K562 (cell line): ENCODE results near the gene SFSWAP. TPM values are rescaled to one million over a fixed set of nuclear protein-coding genes. Genes with fewer than 3 reads are reported as not detected.

Source experiments
- L3MBTL2 ChIP-seq: fragments of 450-650 bp; IDR thresholded peaks from 2 replicates; pipeline ENCODE4 v1.6.1; 2016; ENCODE audit warnings: mild to moderate bottlenecking, moderate library complexity
- MBD2 ChIP-seq: sonication (generic); IDR thresholded peaks from 2 replicates; pipeline ENCODE4 v1.6.1; 2016; ENCODE audit warnings: low read depth, borderline replicate concordance
- NFE2 ChIP-seq: IDR thresholded peaks from 2 replicates; pipeline ENCODE4 v1.6.1; 2014; ENCODE audit warnings: antibody characterized with exemption, low read depth
- ZNF263 ChIP-seq: sonication (generic); formaldehyde crosslinking; IDR thresholded peaks from 2 replicates; pipeline ENCODE4 v1.8.0; 2022; ENCODE audit warnings: mild to moderate bottlenecking, missing genetic modification reagents, borderline replicate concordance
- polyA plus RNA-seq, 8 experiments: library from polyadenylated mRNA; depleted of rRNA in 4 of 8; stranded (reverse) in 5 of 8; unstranded in 3 of 8; fragments of >200 nt; fragmentation: Nextera tagmentation in 2 of 8; fragmentation: Illumina TruSeq in 1 of 8; extraction: Ambion mirVana in 2 of 8; extraction: Trizol in 1 of 8; gene quantifications; 2 replicates each; pipeline versions ENCODE4 v1.2.1 to v1.2.3, GENCODE V29; 2011 to 2014; ENCODE audit warnings: inconsistent platforms in 1 of 8, missing spikeins in 1 of 8
- total RNA-seq, 7 experiments: library from RNA; depleted of rRNA in 6 of 7; stranded (reverse); fragments of >200 nt in 6 of 7; fragmentation: Illumina TruSeq in 2 of 7; extraction: Trizol in 2 of 7; gene quantifications; 2 replicates each; pipeline versions ENCODE4 v1.2.1 to v1.2.3, GENCODE V29; 2011 to 2021; ENCODE audit warnings: low replicate concordance in 1 of 7
- TF ChIP-seq, protein P1 (sequence below), 2 experiments: IDR thresholded peaks; 2 replicates each; pipeline ENCODE4 v1.6.1; 2011; ENCODE audit warnings: borderline replicate concordance in 1 of 2, control low read depth in 1 of 2, low read depth in 1 of 2, low read length in 1 of 2, mild to moderate bottlenecking in 1 of 2, mixed read lengths in 1 of 2, moderate library complexity in 1 of 2; ENCODE audit not compliant: insufficient read depth in 1 of 2, insufficient read length in 1 of 2, poor library complexity in 1 of 2, severe bottlenecking in 1 of 2; ENCODE audit errors: extremely low read depth in 1 of 2
- TF ChIP-seq, protein P2 (sequence below): sonication (generic); formaldehyde crosslinking; IDR thresholded peaks from 2 replicates; pipeline ENCODE4 v1.9.0; 2022; ENCODE audit warnings: mild to moderate bottlenecking, missing genetic modification reagents
- TF ChIP-seq, protein P3 (sequence below): sonication (generic); formaldehyde crosslinking; IDR thresholded peaks from 2 replicates; pipeline ENCODE4 v1.8.0; 2022; ENCODE audit warnings: missing genetic modification reagents, mild to moderate bottlenecking, moderate library complexity, borderline replicate concordance

Gene SFSWAP
- total and polyA plus RNA-seq, 9 of the 15 experiments (the other 6 are each of a cell fraction or from before 2014, with no cell fraction given): 2.4 to 60.4 (median 32.6) TPM

DNA sequence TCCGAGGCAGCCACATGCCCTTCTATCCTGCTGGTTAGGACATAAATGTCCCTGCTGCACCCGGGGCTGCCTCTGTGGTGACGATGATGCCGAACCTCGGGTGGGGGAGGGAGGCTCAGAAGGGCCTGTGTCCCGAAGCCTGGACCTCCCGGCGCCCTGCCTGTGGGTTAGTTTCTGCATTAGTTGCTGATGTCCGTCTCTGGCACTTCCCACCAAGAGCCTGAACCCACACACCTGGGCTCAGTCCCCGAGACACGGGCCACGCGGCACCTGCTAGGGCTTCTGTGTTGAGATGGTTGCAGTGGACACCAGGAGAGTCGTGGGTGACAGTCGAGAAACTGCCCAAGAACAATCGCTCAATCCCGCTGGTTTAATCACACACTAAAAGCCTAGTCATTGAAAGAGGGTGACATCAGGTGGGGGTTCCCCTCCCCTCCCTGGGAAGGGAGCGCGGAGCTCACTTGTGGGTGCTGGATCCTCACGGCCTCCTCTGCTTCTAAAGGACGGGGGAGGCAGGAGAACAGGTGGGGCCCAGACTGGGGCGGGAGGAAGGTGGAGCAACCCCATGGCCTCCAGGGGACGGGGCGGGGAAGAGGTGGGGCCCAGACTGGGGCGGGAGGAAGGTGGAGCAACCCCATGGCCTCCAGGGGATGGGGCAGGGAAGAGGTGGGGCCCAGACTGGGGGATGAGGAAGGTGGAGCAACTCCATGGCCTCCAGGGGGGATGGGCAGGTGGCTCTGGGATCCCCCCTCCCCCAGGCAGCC is 29.0 kb upstream of the SFSWAP start (continued):
- TF ChIP-seq, protein P1, sequence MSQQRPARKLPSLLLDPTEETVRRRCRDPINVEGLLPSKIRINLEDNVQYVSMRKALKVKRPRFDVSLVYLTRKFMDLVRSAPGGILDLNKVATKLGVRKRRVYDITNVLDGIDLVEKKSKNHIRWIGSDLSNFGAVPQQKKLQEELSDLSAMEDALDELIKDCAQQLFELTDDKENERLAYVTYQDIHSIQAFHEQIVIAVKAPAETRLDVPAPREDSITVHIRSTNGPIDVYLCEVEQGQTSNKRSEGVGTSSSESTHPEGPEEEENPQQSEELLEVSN (IDR thresholded peaks at IDR 0.05; ENCODE audit: borderline replicate concordance in 1 of 2, extremely low read depth in 1 of 2, insufficient read depth in 1 of 2, insufficient read length in 1 of 2, low read depth in 1 of 2, low read length in 1 of 2, poor library complexity in 1 of 2, severe bottlenecking in 1 of 2): peak in 1 of 2 experiments; percentile 5
- TF ChIP-seq L3MBTL2 (peak; percentile 38; the same call in 1 of the 2 replicates), ZNF263 (CRISPR knock-in tag) (peak; percentile 64; the same call in 1 of the 2 replicates), MBD2 (peak; percentile 83), NFE2 (peak; percentile 41; the same call in 1 of the 2 replicates)
- TF ChIP-seq, protein P2, sequence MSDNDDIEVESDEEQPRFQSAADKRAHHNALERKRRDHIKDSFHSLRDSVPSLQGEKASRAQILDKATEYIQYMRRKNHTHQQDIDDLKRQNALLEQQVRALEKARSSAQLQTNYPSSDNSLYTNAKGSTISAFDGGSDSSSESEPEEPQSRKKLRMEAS (CRISPR knock-in tag): peak; percentile 69; the same call in 1 of the 2 replicates
- TF ChIP-seq, protein P3, sequence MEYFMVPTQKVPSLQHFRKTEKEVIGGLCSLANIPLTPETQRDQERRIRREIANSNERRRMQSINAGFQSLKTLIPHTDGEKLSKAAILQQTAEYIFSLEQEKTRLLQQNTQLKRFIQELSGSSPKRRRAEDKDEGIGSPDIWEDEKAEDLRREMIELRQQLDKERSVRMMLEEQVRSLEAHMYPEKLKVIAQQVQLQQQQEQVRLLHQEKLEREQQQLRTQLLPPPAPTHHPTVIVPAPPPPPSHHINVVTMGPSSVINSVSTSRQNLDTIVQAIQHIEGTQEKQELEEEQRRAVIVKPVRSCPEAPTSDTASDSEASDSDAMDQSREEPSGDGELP (CRISPR knock-in tag): peak; percentile 58; the same call in 1 of the 2 replicates
